ENCODE measurements around the gene PLCB2. TPM values are rescaled to one million over a fixed set of nuclear protein-coding genes. Genes with fewer than 3 reads are reported as not detected.
A peak's percentile ranks its signal among the peaks of the same experiment; 100 is the strongest.

PLCB2 gene
- total and polyA plus RNA-seq, 2 donors (not counting 3 experiments of a cell fraction or from before 2014, with no cell fraction given) = 1.5 to 1.6 TPM

DNA sequence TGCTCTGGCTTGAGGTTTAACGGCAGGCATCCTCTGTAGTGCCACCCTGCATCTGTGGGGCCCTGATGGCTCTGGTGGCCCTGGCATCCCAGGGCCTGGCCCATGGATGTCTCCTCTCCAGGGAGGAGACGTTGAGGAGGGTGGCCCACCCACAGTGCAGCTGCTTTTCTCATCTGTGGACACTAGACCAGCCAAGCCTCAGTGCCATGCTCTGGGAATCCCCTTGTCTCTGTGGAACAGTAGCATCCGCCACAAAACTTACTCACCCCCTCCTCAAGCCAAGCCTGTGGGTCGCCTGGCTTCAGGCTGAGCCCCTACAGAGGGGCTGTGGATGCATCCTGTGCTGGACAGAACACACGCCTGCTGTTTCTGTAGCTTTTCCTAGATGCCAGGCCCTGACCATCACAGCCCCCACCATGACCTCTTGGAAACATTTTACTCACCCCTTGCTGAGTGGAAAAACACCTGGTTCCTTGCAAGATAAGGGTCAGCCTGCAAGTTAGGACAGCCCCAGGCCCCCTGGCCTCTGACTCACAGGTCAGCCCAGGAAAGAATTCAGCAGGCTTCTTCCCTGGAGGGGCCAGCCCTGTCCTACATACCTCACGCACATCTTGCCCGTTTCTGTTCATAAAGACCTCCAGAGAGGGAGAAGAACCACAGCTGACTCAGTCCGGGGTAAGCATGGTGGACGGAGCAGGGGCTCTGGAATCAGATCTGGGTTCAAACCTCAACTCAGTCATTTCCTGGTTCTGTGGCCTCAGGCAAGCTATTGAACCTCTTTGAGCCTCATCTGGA, 49.9 kb downstream of the PLCB2 start:
- no peaks in the 10 kb centered on the region for H3K36me3 ChIP-seq (ENCODE audit: control insufficient read depth in 2 of 2, extremely low read depth in 1 of 2, insufficient read depth in 2 of 2, low read length in 2 of 2)
- no peak overlapping the region for H3K4me3 ChIP-seq (replicated peaks in 1 of 3; ENCODE audit: insufficient read depth in 1 of 3, low read depth in 1 of 3, low read length in 3 of 3)
- CTCF ChIA-PET = interaction anchor here (1.0 to 3.2 kb wide), 5 partner anchors 8 to 40 kb away, joined by 4 to 14 read pairs (median 6); no protein-coding TSS in a partner anchor
- no peaks in the 10 kb centered on the region for H4K20me1 ChIP-seq (replicated peaks; ENCODE audit: control insufficient read depth, extremely low read depth, insufficient read depth, low read length)
- DNase-seq (ENCODE audit: low read depth, low spot score) = no peak
- BruUV-seq (replicated peaks) = no TSS peak
- H3K79me2 ChIP-seq (ENCODE audit: control insufficient read depth, insufficient read depth, low read length) = no peaks in the 10 kb centered on the region
- dilution Hi-C loops (cut with MboI; ENCODE audit: extremely low pct_ligation_motif_present, low sequenced_read_pairs) (no loop called here), intact Hi-C loops (cut with micrococcal nuclease) (no loop called here)
- no peak for FAIRE-seq
- peaks cover 6% of the 10 kb centered on the region for H3K4me1 ChIP-seq (ENCODE audit: control insufficient read depth, extremely low read depth, insufficient read depth, low read length)
- H2AFZ ChIP-seq (ENCODE audit: low read depth, low read length) = no peak overlapping the region
- peaks cover 24 to 27% of the 10 kb centered on the region in 2 experiments for H3K27me3 ChIP-seq (ENCODE audit: control insufficient read depth in 2 of 2, insufficient read depth in 2 of 2, low read length in 2 of 2)
- H3K9ac ChIP-seq (replicated peaks; ENCODE audit: extremely low read depth, insufficient read depth, low read length) = no peak overlapping the region
- TF ChIP-seq MYC (IDR thresholded peaks at IDR 0.05; ENCODE audit: low read depth, low read length) = no peak
- TF ChIP-seq, protein P1, sequence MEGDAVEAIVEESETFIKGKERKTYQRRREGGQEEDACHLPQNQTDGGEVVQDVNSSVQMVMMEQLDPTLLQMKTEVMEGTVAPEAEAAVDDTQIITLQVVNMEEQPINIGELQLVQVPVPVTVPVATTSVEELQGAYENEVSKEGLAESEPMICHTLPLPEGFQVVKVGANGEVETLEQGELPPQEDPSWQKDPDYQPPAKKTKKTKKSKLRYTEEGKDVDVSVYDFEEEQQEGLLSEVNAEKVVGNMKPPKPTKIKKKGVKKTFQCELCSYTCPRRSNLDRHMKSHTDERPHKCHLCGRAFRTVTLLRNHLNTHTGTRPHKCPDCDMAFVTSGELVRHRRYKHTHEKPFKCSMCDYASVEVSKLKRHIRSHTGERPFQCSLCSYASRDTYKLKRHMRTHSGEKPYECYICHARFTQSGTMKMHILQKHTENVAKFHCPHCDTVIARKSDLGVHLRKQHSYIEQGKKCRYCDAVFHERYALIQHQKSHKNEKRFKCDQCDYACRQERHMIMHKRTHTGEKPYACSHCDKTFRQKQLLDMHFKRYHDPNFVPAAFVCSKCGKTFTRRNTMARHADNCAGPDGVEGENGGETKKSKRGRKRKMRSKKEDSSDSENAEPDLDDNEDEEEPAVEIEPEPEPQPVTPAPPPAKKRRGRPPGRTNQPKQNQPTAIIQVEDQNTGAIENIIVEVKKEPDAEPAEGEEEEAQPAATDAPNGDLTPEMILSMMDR (IDR thresholded peaks at IDR 0.05; ENCODE audit: extremely low read depth in 1 of 2, insufficient read depth in 1 of 2, low read depth in 1 of 2, low read length in 2 of 2) = no peak
- TF ChIP-seq POLR2AphosphoS5 (IDR thresholded peaks at IDR 0.05; ENCODE audit: insufficient read depth, low read depth, low read length) = no peak
- no peak for TF ChIP-seq POLR2A (IDR thresholded peaks at IDR 0.05; ENCODE audit: low read depth, low read length)
- TF ChIP-seq GATA2 (IDR thresholded peaks at IDR 0.05; ENCODE audit: insufficient read depth, insufficient read length, low read depth, low read length) = no peak
- TF ChIP-seq, protein P2, sequence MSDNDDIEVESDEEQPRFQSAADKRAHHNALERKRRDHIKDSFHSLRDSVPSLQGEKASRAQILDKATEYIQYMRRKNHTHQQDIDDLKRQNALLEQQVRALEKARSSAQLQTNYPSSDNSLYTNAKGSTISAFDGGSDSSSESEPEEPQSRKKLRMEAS (IDR thresholded peaks at IDR 0.05; ENCODE audit: insufficient read depth, insufficient read length) = no peak
- TF ChIP-seq FOS (IDR thresholded peaks at IDR 0.05; ENCODE audit: borderline replicate concordance, insufficient read depth, low read length) = peak; percentile 14
- no peak for TF ChIP-seq EZH2 (IDR thresholded peaks at IDR 0.05; ENCODE audit: borderline replicate concordance, low read depth, low read length, severe bottlenecking)
- H3K27ac ChIP-seq (ENCODE audit: insufficient read depth, low read depth, low read length) = no peak overlapping the region
- POLR2A ChIA-PET = no interaction called here
- H3K9me3 ChIP-seq (replicated peaks; ENCODE audit: control insufficient read depth, insufficient read depth, low read length) = no peaks in the 10 kb centered on the region
- no peak overlapping the region for H3K4me2 ChIP-seq (ENCODE audit: insufficient read depth, low read length)
- no peaks in the 10 kb centered on the region for H3K9me1 ChIP-seq (replicated peaks; ENCODE audit: control insufficient read depth, extremely low read depth, insufficient read depth, low read length)

Data from endothelial cell of umbilical vein (primary cell).